Right lobe of liver (tissue), 6 donors: ENCODE measurements around the gene SLC32A1. TPM values are rescaled to one million over a fixed set of nuclear protein-coding genes. Genes with fewer than 3 reads are reported as not detected.

Experiments
- ATAC-seq, 4 donors: fragments of 200-7000 bp; cut with Tn5 transposase; one replicate each; pipeline ENCODE4 v1.9.1; 2020; ENCODE audit warnings: mild to moderate bottlenecking in 4 of 4, moderate library complexity in 4 of 4
- DNase-seq, 3 donors: peaks; one replicate each; pipeline ENCODE4 v3.0.0-alpha.2; 2020
- H3K27ac ChIP-seq, 3 donors: fragments of 200-600 bp; one replicate each; pipeline ENCODE4 v1.8.0; 2022
- H3K27me3 ChIP-seq, 2 donors: fragments of 200-600 bp; one replicate each; pipeline ENCODE4 v1.8.0; 2022
- H3K36me3 ChIP-seq, 4 donors: fragments of 200-600 bp; sonication (generic) in 1 of 4; one replicate each; pipeline versions ENCODE4 v1.5.1 to v1.8.0; 2017 to 2022; ENCODE audit warnings: control low read depth in 1 of 4
- H3K4me1 ChIP-seq, 4 donors: fragments of 200-600 bp; sonication (generic) in 1 of 4; one replicate each; pipeline versions ENCODE4 v1.5.1 to v1.8.0; 2017 to 2022; ENCODE audit warnings: control low read depth in 1 of 4
- H3K4me3 ChIP-seq, 3 donors: fragments of 200-600 bp; one replicate each; pipeline ENCODE4 v1.8.0; 2022
- H3K9me3 ChIP-seq, 4 donors: fragments of 200-600 bp; sonication (generic) in 1 of 4; one replicate each; pipeline versions ENCODE4 v1.5.1 to v1.8.0; 2017 to 2022; ENCODE audit warnings: control low read depth in 1 of 4
- POLR2A ChIP-seq: fragments of 450-650 bp; IDR thresholded peaks from one replicate; pipeline ENCODE4 v1.6.1; 2017; ENCODE audit warnings: antibody characterized with exemption, mild to moderate bottlenecking
- WGBS: methylation state at CpG from one replicate; pipeline ENCODE4 v1.1.6; 2018; ENCODE audit warnings: low coverage, low lambda C conversion rate; ENCODE audit not compliant: insufficient coverage; ENCODE audit errors: missing lambda C conversion rate; 5-methylcytosine and 5-hydroxymethylcytosine counted together
- intact Hi-C, 2 donors: fragments of 100-400 bp; cut with DNase I; formaldehyde crosslinking; loops; one replicate each; pipeline versions ENCODE4 v1.11.2 to v1.14.1; 2022
- total RNA-seq, 6 experiments: library from RNA; depleted of rRNA in 2 of 6; stranded (reverse); fragments of >200 nt in 2 of 6; fragmentation: NEBNext Ultra II Directional in 3 of 6; extraction: Animal tissue kit (Norgen Biotek cat#: 25700) in 3 of 6; gene quantifications; one replicate each; pipeline versions ENCODE4 v1.1.0 to v1.2.4, GENCODE V29; 2016 to 2023
- TF ChIP-seq, protein P1 (sequence below), 4 donors: fragments of 200-600 bp in 3 of 4; fragments of 450-650 bp in 1 of 4; IDR thresholded peaks; one replicate each; pipeline versions ENCODE4 v1.5.1 to v1.8.0; 2016 to 2022; ENCODE audit warnings: antibody characterized with exemption in 4 of 4, mild to moderate bottlenecking in 2 of 4
- donor health status: DM: no; HTN: yes; CAD: no.
- donor health status: DM: no; HTN: no; CAD: no.
- donor health status: DM: no; HTN: no; CAD: no.
- donor health status: DM: no; HTN: yes; CAD: no.
- donor health status: DM: no; HTN: yes; CAD: no.

The SLC32A1 gene
- total RNA-seq, 6 experiments from 2014 or later = not detected

DNA sequence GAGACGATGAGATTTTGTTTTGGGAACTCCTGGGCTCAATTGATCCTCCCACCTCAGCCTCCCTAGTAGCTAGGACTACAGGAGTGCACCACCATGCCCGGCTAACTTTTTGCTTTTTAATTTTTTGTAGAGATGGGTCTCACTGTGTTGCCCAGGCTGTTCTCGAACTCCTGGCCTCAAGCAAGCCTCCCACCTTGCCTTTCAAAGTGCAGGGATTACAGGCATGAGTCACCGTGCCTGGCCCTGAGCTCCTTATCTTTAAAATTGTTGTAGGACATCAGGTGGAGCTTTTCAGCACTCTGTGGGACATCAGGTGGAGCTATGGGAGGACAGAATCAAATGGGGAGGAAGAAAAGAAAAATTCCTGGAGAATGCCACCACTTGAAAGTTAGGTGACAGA, 36.7 kb downstream of the SLC32A1 start:
- no peak for TF ChIP-seq POLR2A
- TF ChIP-seq, protein P1, sequence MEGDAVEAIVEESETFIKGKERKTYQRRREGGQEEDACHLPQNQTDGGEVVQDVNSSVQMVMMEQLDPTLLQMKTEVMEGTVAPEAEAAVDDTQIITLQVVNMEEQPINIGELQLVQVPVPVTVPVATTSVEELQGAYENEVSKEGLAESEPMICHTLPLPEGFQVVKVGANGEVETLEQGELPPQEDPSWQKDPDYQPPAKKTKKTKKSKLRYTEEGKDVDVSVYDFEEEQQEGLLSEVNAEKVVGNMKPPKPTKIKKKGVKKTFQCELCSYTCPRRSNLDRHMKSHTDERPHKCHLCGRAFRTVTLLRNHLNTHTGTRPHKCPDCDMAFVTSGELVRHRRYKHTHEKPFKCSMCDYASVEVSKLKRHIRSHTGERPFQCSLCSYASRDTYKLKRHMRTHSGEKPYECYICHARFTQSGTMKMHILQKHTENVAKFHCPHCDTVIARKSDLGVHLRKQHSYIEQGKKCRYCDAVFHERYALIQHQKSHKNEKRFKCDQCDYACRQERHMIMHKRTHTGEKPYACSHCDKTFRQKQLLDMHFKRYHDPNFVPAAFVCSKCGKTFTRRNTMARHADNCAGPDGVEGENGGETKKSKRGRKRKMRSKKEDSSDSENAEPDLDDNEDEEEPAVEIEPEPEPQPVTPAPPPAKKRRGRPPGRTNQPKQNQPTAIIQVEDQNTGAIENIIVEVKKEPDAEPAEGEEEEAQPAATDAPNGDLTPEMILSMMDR (IDR thresholded peaks at IDR 0.05) = no peak
- 95% methylated on average over 4 of the region's 4 CpGs for WGBS
- intact Hi-C loops = no loop called here
- no peak overlapping the region for H3K27ac ChIP-seq
- peaks cover 0 to 12% (median 4%) of the 10 kb centered on the region in 4 donors for H3K4me1 ChIP-seq
- H3K9me3 ChIP-seq = no peaks in the 10 kb centered on the region
- H3K36me3 ChIP-seq = peaks cover 0 to 49% (median 22%) of the 10 kb centered on the region in 4 donors
- ATAC-seq = no peak
- H3K4me3 ChIP-seq = no peak overlapping the region
- DNase-seq = no peak
- no peaks in the 10 kb centered on the region for H3K27me3 ChIP-seq

DNA sequence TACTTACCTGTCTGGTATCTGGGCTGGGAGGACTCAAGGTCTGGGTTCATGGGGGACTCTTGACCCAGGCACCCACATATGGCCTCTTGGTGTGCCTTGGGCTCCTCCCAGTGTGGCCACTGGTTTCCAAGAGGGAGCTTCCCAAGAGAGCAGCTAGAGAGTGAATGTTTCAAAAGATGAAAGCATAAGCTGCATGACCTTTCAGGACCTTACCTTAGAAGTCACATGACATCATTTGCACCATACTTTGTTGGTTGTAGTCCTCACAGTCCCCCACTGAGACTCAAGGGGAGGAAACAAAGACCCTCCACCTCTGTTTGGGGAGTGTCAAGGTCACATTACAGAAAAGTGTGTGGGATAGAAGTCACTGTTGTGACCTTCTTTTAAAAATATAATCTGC, 37.9 kb downstream of the SLC32A1 start:
- Histone ChIP-seq H3K36me3 (peaks cover 0 to 39% (median 14%) of the 10 kb centered on the region in 4 donors), H3K4me3 (no peak overlapping the region), H3K9me3 (no peaks in the 10 kb centered on the region), H3K4me1 (peaks cover 0 to 16% (median 8%) of the 10 kb centered on the region in 4 donors), H3K27me3 (no peaks in the 10 kb centered on the region), H3K27ac (no peak overlapping the region)
- DNase-seq (no peak), ATAC-seq (no peak)
- intact Hi-C loops = no loop called here
- TF ChIP-seq POLR2A = no peak
- TF ChIP-seq, protein P1 (IDR thresholded peaks at IDR 0.05) = no peak

DNA sequence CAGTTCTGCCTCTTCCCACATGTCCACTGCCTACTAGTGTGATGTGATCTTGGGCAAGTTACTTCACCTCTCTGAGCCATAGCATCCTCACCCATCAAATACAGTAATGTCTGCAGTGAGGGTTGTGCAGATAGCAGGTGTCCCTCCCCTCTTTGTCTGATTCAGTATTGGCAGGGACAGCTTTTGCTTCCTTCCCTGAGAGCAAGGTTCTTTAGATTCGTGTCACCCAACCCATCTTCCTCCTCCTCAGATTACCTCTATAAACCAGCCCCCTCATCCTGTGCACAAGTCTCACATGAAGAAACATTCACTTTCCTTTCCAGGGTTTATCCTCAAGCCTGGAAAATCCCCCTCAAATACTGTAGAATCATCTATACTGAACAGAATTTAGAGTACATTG, 39.3 kb downstream of the SLC32A1 start:
- DNase-seq = no peak
- Histone ChIP-seq H3K27me3 (no peaks in the 10 kb centered on the region), H3K4me3 (no peak overlapping the region), H3K27ac (no peak overlapping the region), H3K36me3 (peaks cover 0 to 41% (median 9%) of the 10 kb centered on the region in 4 donors), H3K9me3 (no peaks in the 10 kb centered on the region), H3K4me1 (peaks cover 0 to 16% (median 8%) of the 10 kb centered on the region in 4 donors)
- TF ChIP-seq, protein P1 (IDR thresholded peaks at IDR 0.05) = no peak
- no peak for TF ChIP-seq POLR2A
- 64% methylated on average over 1 of the region's 1 CpG for WGBS
- intact Hi-C loops = no loop called here
- ATAC-seq = no peak

DNA sequence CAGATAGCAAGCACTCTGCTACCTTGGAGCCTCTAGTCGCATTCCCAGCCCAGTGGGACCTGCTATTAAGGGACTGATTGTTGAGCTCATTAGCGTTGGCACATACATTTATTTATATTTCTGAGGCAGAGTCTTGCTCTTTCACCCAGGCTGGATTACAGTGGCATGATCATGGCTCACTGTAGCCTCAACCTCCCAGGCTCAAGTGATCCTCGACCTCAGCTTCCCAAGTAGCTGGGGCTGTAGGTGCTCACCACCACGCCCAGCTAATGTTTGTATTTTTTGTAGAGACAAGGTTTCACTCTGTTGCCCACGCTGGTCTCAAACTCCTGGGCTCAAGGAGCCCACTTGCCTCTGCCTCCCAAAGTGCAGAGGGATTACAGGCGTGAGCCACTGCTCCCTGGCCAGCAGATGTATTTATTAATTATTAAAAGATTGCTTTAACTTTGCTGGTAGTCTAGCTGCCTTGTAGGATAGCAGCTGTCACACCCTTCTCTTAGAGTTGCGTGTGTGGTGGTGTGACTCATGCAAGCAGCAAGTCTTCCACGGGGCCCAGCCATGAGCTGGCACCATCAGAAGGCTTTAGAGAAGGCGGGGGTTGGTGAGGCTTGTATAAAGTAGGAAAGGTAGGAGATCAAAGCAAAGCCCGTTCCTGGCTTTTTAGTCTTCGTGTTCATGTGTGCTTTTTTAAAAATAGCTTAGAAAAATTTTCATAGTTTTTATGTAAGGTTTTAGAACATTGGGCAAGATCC, 40.5 kb downstream of the SLC32A1 start:
- TF ChIP-seq, protein P1 (IDR thresholded peaks at IDR 0.05) = no peak
- TF ChIP-seq POLR2A = no peak
- Histone ChIP-seq H3K9me3 (no peaks in the 10 kb centered on the region), H3K4me1 (peaks cover 0 to 16% (median 8%) of the 10 kb centered on the region in 4 donors), H3K36me3 (peaks cover 0 to 50% (median 5%) of the 10 kb centered on the region in 4 donors), H3K27ac (no peak overlapping the region), H3K27me3 (no peaks in the 10 kb centered on the region), H3K4me3 (no peak overlapping the region)
- peak in 1 of 3 donors; percentile 54 for DNase-seq
- WGBS = 72% methylated on average over 9 of the region's 11 CpGs
- intact Hi-C loops = no loop called here
- peak; percentile 33 to 95 (median 52) for ATAC-seq
